Ascending aorta (tissue), 2 donors: ENCODE results near the gene SDK1. TPM values are rescaled to one million over a fixed set of nuclear protein-coding genes. Genes with fewer than 3 reads are reported as not detected.

Source experiments
- DNase-seq, 2 donors: peaks; one replicate each; pipeline ENCODE4 v3.0.0-alpha.2; 2019; ENCODE audit warnings: low spot score in 2 of 2
- H3K27ac ChIP-seq, 2 donors: fragments of 200-600 bp; sonication (generic); one replicate each; pipeline ENCODE4 v1.5.1; 2016 to 2017; ENCODE audit warnings: mild to moderate bottlenecking in 1 of 2
- H3K27me3 ChIP-seq: fragments of 200-600 bp; sonication (generic); one replicate; pipeline ENCODE4 v1.5.1; 2017
- H3K36me3 ChIP-seq, 2 donors: fragments of 200-600 bp; sonication (generic); one replicate each; pipeline ENCODE4 v1.5.1; 2016
- H3K4me1 ChIP-seq, 2 donors: fragments of 200-600 bp; sonication (generic); one replicate each; pipeline ENCODE4 v1.5.1; 2016 to 2017; ENCODE audit warnings: mild to moderate bottlenecking in 1 of 2
- H3K4me3 ChIP-seq, 2 donors: fragments of 200-600 bp; sonication (generic); one replicate each; pipeline ENCODE4 v1.5.1; 2016 to 2017; ENCODE audit warnings: mild to moderate bottlenecking in 1 of 2
- H3K9me3 ChIP-seq, 2 donors: fragments of 200-600 bp; sonication (generic); one replicate each; pipeline ENCODE4 v1.5.1; 2016
- intact Hi-C: fragments of 100-400 bp; cut with DNase I; formaldehyde crosslinking; loops from one replicate; pipeline ENCODE4 v1.15.1; 2023
- total RNA-seq: library from RNA; depleted of rRNA; stranded (reverse); fragments of >200 nt; gene quantifications from one replicate; pipeline ENCODE4 v1.1.0, GENCODE V29; 2016
- TF ChIP-seq, protein P1 (sequence below), 3 experiments: fragments of 200-600 bp in 2 of 3; fragments of 450-650 bp in 1 of 3; sonication (generic) in 2 of 3; IDR thresholded peaks; one replicate each; pipeline ENCODE4 v1.5.1; 2016 to 2019; ENCODE audit warnings: antibody characterized with exemption in 3 of 3, mild to moderate bottlenecking in 1 of 3, moderate library complexity in 1 of 3

The SDK1 gene
- total RNA-seq, 1 donor from 2014 or later, result 13.3 TPM

DNA sequence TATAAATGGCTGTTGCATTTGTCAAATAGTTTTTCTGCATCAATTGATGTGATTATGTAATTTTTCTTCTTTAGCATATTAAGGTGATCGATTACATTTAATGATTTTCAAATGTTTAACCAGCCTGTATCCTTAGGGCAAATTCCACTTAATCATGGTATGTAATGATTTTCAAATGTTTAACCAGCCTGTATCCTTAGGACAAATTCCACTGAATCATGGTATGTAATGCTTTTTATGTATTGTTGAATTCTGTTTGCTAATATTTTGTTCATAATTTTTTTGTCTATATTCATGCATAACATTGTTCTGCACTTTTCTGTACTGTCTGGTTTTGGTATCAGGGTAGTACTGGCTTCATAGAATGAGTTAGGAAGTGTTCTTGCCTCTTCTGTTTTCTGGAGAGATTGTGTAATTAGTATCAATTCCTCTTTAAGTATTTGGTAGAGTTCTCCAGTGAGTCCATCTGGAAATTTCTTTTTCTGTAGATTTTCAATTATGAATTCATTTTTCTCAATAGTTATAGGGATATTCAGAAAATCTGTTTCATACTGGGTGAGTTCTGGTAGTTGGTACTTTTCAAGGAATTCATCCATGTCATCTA lies 987.8 kb downstream of the SDK1 start:
- no peaks in the 10 kb centered on the region for H3K27me3 ChIP-seq
- DNase-seq, result no peak
- peaks cover 3 to 4% of the 10 kb centered on the region in 2 donors for H3K9me3 ChIP-seq
- H3K36me3 ChIP-seq, result no peaks in the 10 kb centered on the region
- no peak overlapping the region for H3K27ac ChIP-seq
- TF ChIP-seq, protein P1, sequence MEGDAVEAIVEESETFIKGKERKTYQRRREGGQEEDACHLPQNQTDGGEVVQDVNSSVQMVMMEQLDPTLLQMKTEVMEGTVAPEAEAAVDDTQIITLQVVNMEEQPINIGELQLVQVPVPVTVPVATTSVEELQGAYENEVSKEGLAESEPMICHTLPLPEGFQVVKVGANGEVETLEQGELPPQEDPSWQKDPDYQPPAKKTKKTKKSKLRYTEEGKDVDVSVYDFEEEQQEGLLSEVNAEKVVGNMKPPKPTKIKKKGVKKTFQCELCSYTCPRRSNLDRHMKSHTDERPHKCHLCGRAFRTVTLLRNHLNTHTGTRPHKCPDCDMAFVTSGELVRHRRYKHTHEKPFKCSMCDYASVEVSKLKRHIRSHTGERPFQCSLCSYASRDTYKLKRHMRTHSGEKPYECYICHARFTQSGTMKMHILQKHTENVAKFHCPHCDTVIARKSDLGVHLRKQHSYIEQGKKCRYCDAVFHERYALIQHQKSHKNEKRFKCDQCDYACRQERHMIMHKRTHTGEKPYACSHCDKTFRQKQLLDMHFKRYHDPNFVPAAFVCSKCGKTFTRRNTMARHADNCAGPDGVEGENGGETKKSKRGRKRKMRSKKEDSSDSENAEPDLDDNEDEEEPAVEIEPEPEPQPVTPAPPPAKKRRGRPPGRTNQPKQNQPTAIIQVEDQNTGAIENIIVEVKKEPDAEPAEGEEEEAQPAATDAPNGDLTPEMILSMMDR (IDR thresholded peaks at IDR 0.05), result no peak
- no peaks in the 10 kb centered on the region for H3K4me1 ChIP-seq
- intact Hi-C loops, result no loop called here
- no peak overlapping the region for H3K4me3 ChIP-seq

DNA sequence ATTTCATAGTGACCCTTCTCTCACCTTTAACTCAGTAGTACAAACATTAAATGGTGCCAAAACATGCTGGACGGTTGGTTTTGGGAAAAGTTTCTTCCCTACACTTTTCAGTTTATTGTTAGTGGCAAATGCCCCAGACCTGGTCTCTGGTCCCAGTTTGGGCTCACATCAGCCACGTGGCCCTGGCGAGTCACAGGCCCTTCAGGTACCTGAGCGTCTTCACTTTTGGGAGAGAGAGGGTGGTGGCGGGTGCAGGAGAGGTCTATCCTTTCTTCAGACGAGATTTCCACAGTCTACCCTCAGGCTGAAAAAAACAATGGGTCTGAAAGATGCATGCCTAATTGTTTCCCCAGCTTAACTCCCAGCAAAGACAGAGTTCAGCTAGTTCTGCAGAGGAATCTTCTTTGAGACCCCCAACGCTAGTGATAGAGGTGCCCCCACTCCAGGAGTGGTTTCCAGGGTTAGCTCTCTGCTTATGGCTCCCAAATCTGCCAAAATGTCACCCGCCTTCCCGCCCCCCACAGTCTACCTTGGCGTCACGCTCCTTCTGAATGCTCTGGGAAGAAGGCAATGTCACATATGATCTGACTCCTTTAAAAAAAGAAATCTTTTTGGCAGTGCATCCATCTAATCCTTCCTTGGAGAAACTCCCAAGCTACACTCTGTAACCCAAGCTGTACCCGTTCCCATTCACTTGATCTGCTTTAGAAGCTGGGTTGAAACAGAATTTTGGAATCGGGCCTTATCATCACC lies 996.3 kb downstream of the SDK1 start:
- Histone ChIP-seq H3K36me3 (no peaks in the 10 kb centered on the region), H3K9me3 (peaks cover 0 to 3% of the 10 kb centered on the region in 2 donors), H3K27me3 (no peaks in the 10 kb centered on the region), H3K4me3 (no peak overlapping the region), H3K4me1 (no peaks in the 10 kb centered on the region), H3K27ac (no peak overlapping the region)
- TF ChIP-seq, protein P1 (IDR thresholded peaks at IDR 0.05), result no peak
- DNase-seq, result no peak
- intact Hi-C loops, result no loop called here

DNA sequence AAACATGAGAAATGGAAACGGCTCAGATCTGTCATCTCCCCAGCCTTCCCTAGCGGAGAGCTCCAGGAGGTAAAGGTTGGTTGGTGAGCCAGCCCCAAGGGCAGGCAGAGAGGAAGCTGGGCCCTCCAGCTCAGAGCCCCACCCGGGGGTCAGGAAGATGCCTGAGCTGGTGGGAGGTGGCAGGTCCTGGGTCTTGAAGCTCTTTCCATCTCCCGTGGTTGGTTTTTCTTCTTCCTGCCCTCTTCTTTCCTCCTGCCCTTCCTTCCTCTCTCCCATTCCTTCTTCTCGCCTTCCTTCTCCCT lies 996.8 kb downstream of the SDK1 start:
- intact Hi-C loops, result no loop called here
- H3K9me3 ChIP-seq, result peaks cover 0 to 3% of the 10 kb centered on the region in 2 donors
- no peak overlapping the region for H3K27ac ChIP-seq
- TF ChIP-seq, protein P1 (IDR thresholded peaks at IDR 0.05), result no peak
- H3K27me3 ChIP-seq, result no peaks in the 10 kb centered on the region
- no peaks in the 10 kb centered on the region for H3K4me1 ChIP-seq
- no peak for DNase-seq
- no peak overlapping the region for H3K4me3 ChIP-seq
- H3K36me3 ChIP-seq, result no peaks in the 10 kb centered on the region

DNA sequence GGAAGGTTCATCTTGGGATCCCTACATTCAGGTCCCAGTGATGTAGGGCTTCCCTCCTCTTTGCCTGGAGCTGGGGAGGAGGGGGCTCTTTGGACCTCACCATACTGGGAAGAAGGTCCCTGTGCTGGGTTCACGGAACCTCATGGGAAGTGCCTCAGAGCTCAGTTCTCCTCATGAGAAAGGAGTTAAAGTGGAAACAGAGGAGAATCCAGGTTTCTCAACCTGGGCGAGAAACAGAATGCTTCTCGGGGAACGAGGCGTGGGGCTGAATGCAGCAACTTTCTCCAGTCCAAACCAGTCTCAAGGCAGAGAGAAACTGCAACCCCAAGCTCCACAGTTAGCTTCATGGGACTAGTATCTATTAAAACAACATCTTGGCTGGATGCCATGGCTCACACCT lies 998.4 kb downstream of the SDK1 start:
- intact Hi-C loops, result no loop called here
- Histone ChIP-seq H3K27ac (no peak overlapping the region), H3K9me3 (no peaks in the 10 kb centered on the region), H3K4me1 (no peaks in the 10 kb centered on the region), H3K27me3 (no peaks in the 10 kb centered on the region), H3K36me3 (no peaks in the 10 kb centered on the region), H3K4me3 (no peak overlapping the region)
- TF ChIP-seq, protein P1 (IDR thresholded peaks at IDR 0.05), result no peak
- no peak for DNase-seq

DNA sequence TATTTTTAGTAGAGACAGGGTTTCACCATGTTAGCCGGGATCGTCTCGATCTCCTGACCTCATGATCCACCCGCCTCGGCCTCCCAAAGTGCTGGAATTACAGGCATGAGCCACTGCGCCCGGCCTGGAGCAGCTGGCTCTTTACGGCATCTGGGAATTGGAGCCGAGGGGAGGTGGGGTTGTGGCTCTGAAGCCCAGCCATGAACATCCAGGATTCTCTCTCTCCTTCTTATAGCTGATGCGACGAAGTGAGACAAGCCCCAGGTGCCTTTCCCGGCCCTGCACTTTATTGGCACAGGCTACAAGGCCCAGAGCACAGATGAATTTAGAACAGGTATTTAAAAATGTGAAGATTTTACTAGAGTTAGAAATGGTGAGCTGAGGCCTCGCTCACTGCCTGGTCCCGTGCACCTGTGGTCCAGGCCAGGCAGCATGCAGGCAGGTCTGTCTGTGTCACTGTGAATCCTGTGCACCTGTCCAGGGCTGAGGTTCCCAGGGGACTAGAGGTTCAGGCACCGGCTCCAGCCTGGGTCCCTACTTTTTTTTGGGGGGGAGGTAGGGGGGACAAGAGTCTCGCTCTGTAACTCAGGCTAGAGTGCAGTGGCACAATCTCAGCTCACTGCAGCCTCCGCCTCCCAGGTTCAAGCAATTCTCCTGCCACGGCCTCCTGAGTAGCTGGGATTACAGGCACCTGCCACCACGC lies 1001.3 kb downstream of the SDK1 start:
- H3K9me3 ChIP-seq, result no peaks in the 10 kb centered on the region
- no peak overlapping the region for H3K27ac ChIP-seq
- no peak for DNase-seq
- no peaks in the 10 kb centered on the region for H3K4me1 ChIP-seq
- no peaks in the 10 kb centered on the region for H3K27me3 ChIP-seq
- no peak overlapping the region for H3K4me3 ChIP-seq
- H3K36me3 ChIP-seq, result no peaks in the 10 kb centered on the region
- TF ChIP-seq, protein P1 (IDR thresholded peaks at IDR 0.05), result no peak
- intact Hi-C loops, result no loop called here
